ENCODE data around the gene MSI1.

DNA sequence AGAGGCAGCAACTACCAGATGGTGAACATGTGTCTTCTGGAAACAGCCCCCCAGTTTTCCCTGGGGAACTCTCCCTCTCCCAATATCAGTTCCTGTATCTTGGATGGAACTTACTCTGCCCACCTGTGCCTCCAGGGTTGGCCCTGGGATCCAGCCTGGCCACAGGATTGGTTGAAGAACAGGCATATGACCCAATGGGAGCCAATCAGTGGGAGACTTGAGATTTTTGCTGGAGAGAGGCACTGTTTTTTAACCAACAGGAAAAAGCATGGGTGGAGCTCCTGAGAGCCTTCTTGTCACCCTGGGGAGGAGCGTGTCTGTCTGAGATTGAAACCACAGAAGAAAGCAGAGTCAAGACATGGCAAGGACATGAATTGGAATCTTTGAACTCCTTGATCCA, 35.3 kb upstream of the MSI1 start:
- TF ChIP-seq, protein P1, sequence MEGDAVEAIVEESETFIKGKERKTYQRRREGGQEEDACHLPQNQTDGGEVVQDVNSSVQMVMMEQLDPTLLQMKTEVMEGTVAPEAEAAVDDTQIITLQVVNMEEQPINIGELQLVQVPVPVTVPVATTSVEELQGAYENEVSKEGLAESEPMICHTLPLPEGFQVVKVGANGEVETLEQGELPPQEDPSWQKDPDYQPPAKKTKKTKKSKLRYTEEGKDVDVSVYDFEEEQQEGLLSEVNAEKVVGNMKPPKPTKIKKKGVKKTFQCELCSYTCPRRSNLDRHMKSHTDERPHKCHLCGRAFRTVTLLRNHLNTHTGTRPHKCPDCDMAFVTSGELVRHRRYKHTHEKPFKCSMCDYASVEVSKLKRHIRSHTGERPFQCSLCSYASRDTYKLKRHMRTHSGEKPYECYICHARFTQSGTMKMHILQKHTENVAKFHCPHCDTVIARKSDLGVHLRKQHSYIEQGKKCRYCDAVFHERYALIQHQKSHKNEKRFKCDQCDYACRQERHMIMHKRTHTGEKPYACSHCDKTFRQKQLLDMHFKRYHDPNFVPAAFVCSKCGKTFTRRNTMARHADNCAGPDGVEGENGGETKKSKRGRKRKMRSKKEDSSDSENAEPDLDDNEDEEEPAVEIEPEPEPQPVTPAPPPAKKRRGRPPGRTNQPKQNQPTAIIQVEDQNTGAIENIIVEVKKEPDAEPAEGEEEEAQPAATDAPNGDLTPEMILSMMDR (conservative IDR thresholded peaks at IDR 0.05; ENCODE audit: low read depth in 2 of 2) = no peak
- TF ChIP-seq, protein P2, sequence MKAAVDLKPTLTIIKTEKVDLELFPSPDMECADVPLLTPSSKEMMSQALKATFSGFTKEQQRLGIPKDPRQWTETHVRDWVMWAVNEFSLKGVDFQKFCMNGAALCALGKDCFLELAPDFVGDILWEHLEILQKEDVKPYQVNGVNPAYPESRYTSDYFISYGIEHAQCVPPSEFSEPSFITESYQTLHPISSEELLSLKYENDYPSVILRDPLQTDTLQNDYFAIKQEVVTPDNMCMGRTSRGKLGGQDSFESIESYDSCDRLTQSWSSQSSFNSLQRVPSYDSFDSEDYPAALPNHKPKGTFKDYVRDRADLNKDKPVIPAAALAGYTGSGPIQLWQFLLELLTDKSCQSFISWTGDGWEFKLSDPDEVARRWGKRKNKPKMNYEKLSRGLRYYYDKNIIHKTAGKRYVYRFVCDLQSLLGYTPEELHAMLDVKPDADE (IDR thresholded peaks at IDR 0.05) = no peak
- TF ChIP-seq EZH2phosphoT487 (IDR thresholded peaks at IDR 0.05; ENCODE audit: unreplicated experiment) (no peak), POLR2AphosphoS5 (IDR thresholded peaks at IDR 0.05; ENCODE audit: low read depth) (no peak), EZH2 (IDR thresholded peaks at IDR 0.05; ENCODE audit: low read depth, unreplicated experiment) (no peak), JUNB (IDR thresholded peaks at IDR 0.05; ENCODE audit: unreplicated experiment) (no peak), NANOG (IDR thresholded peaks at IDR 0.05; ENCODE audit: borderline replicate concordance) (no peak), STAT1 (IDR thresholded peaks at IDR 0.05; ENCODE audit: unreplicated experiment) (no peak), REST (IDR thresholded peaks at IDR 0.05; ENCODE audit: unreplicated experiment) (no peak), CREB1 (CRISPR knock-in tag; IDR thresholded peaks at IDR 0.05; ENCODE audit: low read depth) (no peak), ZNF331 (CRISPR knock-in tag; IDR thresholded peaks at IDR 0.05; ENCODE audit: low read depth) (no peak), ZNF114 (CRISPR knock-in tag; IDR thresholded peaks at IDR 0.05) (no peak)
- TF ChIP-seq, protein P3, sequence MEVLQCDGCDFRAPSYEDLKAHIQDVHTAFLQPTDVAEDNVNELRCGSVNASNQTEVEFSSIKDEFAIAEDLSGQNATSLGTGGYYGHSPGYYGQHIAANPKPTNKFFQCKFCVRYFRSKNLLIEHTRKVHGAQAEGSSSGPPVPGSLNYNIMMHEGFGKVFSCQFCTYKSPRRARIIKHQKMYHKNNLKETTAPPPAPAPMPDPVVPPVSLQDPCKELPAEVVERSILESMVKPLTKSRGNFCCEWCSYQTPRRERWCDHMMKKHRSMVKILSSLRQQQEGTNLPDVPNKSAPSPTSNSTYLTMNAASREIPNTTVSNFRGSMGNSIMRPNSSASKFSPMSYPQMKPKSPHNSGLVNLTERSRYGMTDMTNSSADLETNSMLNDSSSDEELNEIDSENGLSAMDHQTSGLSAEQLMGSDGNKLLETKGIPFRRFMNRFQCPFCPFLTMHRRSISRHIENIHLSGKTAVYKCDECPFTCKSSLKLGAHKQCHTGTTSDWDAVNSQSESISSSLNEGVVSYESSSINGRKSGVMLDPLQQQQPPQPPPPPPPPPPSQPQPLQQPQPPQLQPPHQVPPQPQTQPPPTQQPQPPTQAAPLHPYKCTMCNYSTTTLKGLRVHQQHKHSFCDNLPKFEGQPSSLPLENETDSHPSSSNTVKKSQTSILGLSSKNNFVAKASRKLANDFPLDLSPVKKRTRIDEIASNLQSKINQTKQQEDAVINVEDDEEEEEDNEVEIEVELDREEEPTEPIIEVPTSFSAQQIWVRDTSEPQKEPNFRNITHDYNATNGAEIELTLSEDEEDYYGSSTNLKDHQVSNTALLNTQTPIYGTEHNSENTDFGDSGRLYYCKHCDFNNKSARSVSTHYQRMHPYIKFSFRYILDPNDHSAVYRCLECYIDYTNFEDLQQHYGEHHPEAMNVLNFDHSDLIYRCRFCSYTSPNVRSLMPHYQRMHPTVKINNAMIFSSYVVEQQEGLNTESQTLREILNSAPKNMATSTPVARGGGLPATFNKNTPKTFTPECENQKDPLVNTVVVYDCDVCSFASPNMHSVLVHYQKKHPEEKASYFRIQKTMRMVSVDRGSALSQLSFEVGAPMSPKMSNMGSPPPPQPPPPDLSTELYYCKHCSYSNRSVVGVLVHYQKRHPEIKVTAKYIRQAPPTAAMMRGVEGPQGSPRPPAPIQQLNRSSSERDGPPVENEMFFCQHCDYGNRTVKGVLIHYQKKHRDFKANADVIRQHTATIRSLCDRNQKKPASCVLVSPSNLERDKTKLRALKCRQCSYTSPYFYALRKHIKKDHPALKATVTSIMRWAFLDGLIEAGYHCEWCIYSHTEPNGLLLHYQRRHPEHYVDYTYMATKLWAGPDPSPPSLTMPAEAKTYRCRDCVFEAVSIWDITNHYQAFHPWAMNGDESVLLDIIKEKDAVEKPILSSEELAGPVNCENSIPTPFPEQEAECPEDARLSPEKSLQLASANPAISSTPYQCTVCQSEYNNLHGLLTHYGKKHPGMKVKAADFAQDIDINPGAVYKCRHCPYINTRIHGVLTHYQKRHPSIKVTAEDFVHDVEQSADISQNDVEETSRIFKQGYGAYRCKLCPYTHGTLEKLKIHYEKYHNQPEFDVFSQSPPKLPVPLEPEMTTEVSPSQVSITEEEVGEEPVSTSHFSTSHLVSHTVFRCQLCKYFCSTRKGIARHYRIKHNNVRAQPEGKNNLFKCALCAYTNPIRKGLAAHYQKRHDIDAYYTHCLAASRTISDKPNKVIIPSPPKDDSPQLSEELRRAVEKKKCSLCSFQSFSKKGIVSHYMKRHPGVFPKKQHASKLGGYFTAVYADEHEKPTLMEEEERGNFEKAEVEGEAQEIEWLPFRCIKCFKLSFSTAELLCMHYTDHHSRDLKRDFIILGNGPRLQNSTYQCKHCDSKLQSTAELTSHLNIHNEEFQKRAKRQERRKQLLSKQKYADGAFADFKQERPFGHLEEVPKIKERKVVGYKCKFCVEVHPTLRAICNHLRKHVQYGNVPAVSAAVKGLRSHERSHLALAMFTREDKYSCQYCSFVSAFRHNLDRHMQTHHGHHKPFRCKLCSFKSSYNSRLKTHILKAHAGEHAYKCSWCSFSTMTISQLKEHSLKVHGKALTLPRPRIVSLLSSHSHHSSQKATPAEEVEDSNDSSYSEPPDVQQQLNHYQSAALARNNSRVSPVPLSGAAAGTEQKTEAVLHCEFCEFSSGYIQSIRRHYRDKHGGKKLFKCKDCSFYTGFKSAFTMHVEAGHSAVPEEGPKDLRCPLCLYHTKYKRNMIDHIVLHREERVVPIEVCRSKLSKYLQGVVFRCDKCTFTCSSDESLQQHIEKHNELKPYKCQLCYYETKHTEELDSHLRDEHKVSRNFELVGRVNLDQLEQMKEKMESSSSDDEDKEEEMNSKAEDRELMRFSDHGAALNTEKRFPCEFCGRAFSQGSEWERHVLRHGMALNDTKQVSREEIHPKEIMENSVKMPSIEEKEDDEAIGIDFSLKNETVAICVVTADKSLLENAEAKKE (CRISPR knock-in tag; IDR thresholded peaks at IDR 0.05) = no peak
